ENCODE results near the gene SYVN1.

GRCh38 chr11:65132988-65133700 lies 1.2 kb downstream of the SYVN1 start:
- TF ChIP-seq CTCF (IDR thresholded peaks at IDR 0.05; ENCODE audit: borderline replicate concordance, extremely low read depth, low read length, poor library complexity, severe bottlenecking) (no peak), EZH2 (IDR thresholded peaks at IDR 0.05; ENCODE audit: borderline replicate concordance, low read depth, low read length, severe bottlenecking) (no peak)
